ENCODE data around the gene PATE2. TPM values are rescaled to one million over a fixed set of nuclear protein-coding genes. Genes with fewer than 3 reads are reported as not detected.

PATE2 gene
- total and polyA plus RNA-seq, 2 donors (not counting 3 experiments of a cell fraction or from before 2014, with no cell fraction given) = 0.31 TPM; not detected in 1

GRCh38 chr11:125787827-125788226 lies 9.2 kb upstream of the PATE2 start, which contains the start of gene PATE3:
Gene PATE3, plus strand, starts transcription at chr11:125788127. Its CDS starts 25 bp downstream, at chr11:125788152.
- intact Hi-C loops (cut with micrococcal nuclease) = no loop called here
- CTCF ChIA-PET = interaction anchor here (1.0 kb wide), 1 partner anchor 14 kb away, joined by 3 read pairs; no protein-coding TSS in a partner anchor
- TF ChIP-seq GATA2 (IDR thresholded peaks at IDR 0.05; ENCODE audit: insufficient read depth, insufficient read length, low read depth, low read length) (no peak), FOS (IDR thresholded peaks at IDR 0.05; ENCODE audit: borderline replicate concordance, insufficient read depth, low read length) (no peak), EZH2 (IDR thresholded peaks at IDR 0.05; ENCODE audit: borderline replicate concordance, low read depth, low read length, severe bottlenecking) (no peak), POLR2A (IDR thresholded peaks at IDR 0.05; ENCODE audit: low read depth, low read length) (no peak), POLR2AphosphoS5 (IDR thresholded peaks at IDR 0.05; ENCODE audit: insufficient read depth, low read depth, low read length) (no peak), CTCF (IDR thresholded peaks at IDR 0.05; ENCODE audit: extremely low read depth in 1 of 2, insufficient read depth in 1 of 2, low read depth in 1 of 2, low read length in 2 of 2) (no peak), JUN (IDR thresholded peaks at IDR 0.05; ENCODE audit: borderline replicate concordance, insufficient read depth, insufficient read length, low read depth) (no peak), MYC (IDR thresholded peaks at IDR 0.05; ENCODE audit: low read depth, low read length) (no peak)
- TF ChIP-seq, protein P1, sequence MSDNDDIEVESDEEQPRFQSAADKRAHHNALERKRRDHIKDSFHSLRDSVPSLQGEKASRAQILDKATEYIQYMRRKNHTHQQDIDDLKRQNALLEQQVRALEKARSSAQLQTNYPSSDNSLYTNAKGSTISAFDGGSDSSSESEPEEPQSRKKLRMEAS (IDR thresholded peaks at IDR 0.05; ENCODE audit: insufficient read depth, insufficient read length) = no peak
- Histone ChIP-seq H3K4me2 (ENCODE audit: insufficient read depth, low read length) (no peak within 1 kb of the TSS), H3K79me2 (ENCODE audit: control insufficient read depth, insufficient read depth, low read length) (no peaks in the 10 kb centered on the region), H3K27me3 (ENCODE audit: control insufficient read depth in 2 of 2, insufficient read depth in 2 of 2, low read length in 2 of 2) (no peaks in the 10 kb centered on the region), H3K9me3 (replicated peaks; ENCODE audit: control insufficient read depth, insufficient read depth, low read length) (no peaks in the 10 kb centered on the region), H3K36me3 (ENCODE audit: control insufficient read depth in 2 of 2, extremely low read depth in 1 of 2, insufficient read depth in 2 of 2, low read length in 2 of 2) (no peaks in the 10 kb centered on the region), H3K9ac (replicated peaks; ENCODE audit: extremely low read depth, insufficient read depth, low read length) (no peak within 1 kb of the TSS), H3K27ac (ENCODE audit: insufficient read depth, low read depth, low read length) (no peak within 1 kb of the TSS), H4K20me1 (replicated peaks; ENCODE audit: control insufficient read depth, extremely low read depth, insufficient read depth, low read length) (no peaks in the 10 kb centered on the region), H3K4me1 (ENCODE audit: control insufficient read depth, extremely low read depth, insufficient read depth, low read length) (no peaks in the 10 kb centered on the region), H3K9me1 (replicated peaks; ENCODE audit: control insufficient read depth, extremely low read depth, insufficient read depth, low read length) (no peaks in the 10 kb centered on the region), H3K4me3 (replicated peaks in 1 of 3; ENCODE audit: insufficient read depth in 1 of 3, low read depth in 1 of 3, low read length in 3 of 3) (no peak within 1 kb of the TSS), H2AFZ (ENCODE audit: low read depth, low read length) (no peak within 1 kb of the TSS)
- FAIRE-seq (no peak), DNase-seq (ENCODE audit: low read depth, low spot score) (no peak)
- POLR2A ChIA-PET = no interaction called here
- no TSS peak for BruUV-seq (replicated peaks)
- dilution Hi-C loops (cut with MboI; ENCODE audit: extremely low pct_ligation_motif_present, low sequenced_read_pairs) = no loop called here
